Stimulated activated CD4-positive, alpha-beta T cell treated with anti-CD3 and anti-CD28 coated beads, Interleukin-2, amount 100 ng/mL, for 24 hours (primary cell): ENCODE data around the gene PIBF1.
"Not testable (repeated sequence)": the region's sequence is repeated elsewhere in the genome, so short reads cannot be mapped to it uniquely, and the experiment has no call there.

ENCODE experiments used
- DNase-seq, 2 donors: peaks; one replicate each; pipeline ENCODE4 v3.0.0-alpha.2; 2020

The PIBF1 gene, protein sequence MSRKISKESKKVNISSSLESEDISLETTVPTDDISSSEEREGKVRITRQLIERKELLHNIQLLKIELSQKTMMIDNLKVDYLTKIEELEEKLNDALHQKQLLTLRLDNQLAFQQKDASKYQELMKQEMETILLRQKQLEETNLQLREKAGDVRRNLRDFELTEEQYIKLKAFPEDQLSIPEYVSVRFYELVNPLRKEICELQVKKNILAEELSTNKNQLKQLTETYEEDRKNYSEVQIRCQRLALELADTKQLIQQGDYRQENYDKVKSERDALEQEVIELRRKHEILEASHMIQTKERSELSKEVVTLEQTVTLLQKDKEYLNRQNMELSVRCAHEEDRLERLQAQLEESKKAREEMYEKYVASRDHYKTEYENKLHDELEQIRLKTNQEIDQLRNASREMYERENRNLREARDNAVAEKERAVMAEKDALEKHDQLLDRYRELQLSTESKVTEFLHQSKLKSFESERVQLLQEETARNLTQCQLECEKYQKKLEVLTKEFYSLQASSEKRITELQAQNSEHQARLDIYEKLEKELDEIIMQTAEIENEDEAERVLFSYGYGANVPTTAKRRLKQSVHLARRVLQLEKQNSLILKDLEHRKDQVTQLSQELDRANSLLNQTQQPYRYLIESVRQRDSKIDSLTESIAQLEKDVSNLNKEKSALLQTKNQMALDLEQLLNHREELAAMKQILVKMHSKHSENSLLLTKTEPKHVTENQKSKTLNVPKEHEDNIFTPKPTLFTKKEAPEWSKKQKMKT

DNA sequence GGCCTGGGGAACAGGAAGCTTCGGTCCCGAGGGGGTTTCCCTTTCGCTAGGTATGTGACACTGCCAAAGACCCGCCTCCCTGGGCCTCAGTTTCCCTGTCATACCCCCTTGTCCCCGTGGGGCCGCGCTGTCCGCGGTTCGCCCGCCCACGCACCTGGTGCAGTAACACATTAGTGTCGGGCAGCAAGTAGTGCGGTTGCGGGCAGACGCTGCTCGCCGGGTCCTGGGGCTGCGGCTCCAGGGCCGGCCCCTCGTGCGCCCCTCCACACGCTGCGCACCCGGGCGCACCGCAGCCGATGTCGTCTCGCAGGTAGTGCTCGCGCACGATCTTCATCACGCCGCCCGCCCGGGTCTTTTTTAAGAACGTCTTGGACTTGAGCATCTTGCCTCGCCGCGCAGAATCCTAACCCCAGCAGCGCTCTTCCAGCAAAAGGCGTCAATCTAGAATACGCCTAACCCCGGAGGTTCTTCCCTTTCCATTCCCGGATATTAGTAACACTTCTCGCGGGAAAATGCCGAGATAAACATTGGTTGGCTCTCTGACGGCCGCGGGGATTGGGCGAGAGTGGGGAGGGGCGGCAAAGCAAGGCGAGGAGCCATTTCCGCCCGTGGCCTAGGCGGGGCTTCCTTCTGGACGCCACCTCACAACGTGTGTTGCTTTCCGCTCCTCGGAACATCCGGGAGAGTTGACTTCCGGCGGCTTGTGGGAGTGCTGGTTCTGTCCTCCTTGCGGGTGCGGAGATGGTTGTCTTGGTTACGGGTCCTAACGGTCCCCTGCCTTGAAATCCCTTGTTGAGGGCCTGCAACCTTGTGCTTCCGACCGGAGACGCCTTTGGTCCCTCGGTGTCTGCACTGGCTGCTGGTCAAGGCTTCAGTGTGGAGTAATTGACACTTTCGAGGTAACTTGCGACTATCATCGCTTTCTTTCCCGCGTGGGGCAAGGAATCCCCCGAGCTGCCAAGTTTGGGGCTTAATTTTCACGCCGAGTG lies at the start of gene PIBF1, which contains the start of gene DIS3:
Gene PIBF1, plus strand, starts transcription at position 683 of the 989 bp plus-strand sequence. CDS start 1,337 bp downstream, outside the sequence.
Gene DIS3, minus strand, starts transcription at position 450 of the 989 bp plus-strand sequence. Its CDS starts 68 bp downstream, at position 382.
- peak; percentile 95 to 98 for DNase-seq

DNA sequence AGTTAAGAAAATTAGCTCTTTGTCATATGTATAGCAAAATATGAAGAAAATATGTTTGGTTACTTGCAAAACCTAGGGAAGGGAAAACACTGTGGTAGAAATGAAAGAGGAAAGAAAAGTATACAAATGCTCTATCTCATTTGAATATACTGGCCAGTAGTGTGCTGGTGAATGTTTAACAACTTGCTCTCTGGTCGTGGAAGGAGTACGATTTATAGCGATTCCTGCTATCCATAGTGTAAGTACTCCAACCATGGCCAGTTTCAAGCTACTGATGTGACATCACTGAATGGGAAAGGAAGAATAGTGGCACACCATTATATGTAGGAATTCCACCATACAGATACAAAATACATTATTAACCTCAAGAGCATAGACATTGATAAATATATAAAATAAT lies 44.9 kb upstream of the PIBF1 start:
- DNase-seq = no peak

DNA sequence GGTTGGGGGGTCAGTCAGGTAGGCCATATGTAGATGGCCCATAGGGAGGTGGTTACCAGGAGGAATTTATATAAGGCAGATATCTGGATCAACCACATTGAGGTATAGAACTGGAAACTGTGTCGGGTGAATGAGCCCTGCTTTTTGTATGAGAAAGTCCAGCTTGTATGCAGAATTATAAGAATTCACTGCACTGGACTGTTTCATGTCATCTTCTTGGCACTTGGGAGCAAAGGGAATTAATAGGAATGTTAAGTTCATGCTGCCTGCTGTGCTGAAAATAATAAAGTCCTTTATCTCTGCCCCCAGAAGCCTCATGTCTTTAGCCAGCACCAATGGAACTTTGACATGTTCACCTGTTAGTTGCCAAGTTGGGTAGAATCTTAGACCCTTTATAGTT lies 41.9 kb upstream of the PIBF1 start:
- no peak for DNase-seq

DNA sequence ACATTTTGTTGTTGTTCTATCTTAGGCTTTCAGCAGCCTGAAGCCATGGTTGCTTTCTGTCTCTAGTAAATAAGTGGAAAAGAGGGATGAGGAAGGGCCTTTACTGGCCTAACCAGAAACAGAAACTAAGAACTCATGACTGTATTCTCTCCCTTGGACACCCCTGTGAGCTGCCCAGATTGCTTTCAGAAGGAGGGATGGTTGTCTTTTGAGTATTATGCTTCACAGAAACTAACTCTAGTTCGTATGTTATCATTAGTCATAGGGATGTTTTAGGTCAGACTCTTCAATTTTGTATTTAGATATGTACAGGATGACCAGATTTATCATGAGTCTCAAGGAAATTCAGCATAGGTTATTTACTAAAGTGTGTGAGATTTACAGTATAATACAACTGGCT lies 36.7 kb upstream of the PIBF1 start:
- no peak for DNase-seq

DNA sequence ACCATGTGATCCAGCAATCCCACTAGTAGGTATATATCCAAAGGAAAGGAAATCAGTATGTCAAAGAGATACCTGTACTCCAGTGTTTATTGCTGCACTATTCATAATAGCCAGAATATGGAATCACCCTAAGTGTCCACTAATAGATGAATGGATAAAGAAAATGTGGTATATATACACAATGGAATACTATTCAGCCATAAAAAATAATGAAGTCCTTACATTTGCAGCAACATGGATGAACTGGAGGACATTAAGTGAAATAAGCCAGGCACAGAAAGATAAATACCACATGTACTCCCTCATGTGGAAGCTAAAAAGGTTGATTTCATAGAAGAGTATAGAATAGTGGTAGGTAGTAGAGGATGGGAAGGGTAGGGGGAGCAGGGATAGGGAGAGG lies 30.7 kb upstream of the PIBF1 start:
- DNase-seq = no peak

DNA sequence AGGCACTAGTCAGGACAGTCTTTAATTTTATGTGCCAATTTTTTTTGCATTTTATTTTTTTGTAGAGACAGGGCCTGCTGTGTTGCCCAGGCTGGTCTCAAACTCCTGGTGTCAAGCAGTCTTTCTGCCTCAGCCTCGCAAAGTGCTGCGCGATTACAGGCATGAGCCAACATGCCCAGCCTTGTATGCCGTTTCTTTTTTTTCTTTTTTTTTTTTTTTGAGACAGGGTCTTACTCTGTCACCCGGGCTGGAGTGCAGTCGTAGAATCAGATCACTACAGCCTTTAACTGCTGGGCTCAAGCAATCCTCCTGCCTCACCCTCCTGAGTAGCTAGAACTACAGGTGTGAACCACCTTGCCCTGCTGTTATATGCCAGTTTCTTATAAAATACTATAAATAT lies 27.8 kb upstream of the PIBF1 start:
- DNase-seq = no peak

DNA sequence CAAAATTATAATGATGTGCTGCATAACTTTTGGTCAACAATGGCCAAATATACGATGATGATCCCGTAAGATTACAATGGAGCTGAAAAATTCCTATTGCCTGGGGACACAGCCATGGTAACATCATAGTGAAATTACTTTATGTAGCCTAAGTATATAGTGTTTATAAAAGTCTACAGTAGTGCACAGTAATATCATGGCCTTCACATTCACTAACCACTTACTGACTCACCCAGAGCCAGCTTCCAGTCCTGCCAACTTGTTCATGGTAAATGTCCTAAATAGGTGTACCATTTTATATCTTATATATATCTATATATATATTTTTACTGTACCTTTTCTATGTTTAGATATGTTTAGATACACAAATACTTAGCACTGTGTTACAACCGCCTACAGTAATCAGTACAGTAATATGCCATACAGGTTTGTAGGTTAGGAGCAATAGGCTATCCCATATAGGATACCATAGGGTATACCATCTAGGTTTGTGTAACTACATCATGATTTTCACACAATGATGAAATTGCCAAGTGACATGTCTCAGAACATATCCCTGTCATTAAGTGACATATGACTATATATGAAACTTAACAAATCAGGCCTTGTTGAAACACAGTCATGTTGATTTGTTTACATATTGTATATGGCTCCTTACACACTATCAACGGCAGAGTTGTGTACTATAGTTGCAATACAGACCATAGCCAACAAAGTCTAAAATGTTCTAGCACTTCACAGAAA lies 24.0 kb upstream of the PIBF1 start:
- no peak for DNase-seq

DNA sequence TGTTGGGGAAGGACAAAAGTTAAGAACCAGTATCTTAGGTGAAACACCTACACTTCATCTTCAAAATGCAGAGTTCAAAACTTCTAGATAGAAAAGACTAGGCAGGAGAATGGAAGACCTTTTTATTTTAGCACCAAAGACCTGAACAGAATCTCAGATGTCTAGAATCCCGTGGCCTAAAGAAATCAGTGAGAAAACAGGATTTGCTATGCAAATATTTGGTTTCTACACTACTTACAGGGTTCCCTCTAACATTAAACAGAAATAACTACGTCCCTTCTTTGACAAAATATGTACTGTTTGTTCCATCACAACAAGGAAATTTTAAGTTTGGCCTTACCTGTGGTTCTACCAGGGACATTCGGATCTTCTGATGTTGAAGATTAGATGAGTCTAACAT lies 21.7 kb upstream of the PIBF1 start:
- no peak for DNase-seq

DNA sequence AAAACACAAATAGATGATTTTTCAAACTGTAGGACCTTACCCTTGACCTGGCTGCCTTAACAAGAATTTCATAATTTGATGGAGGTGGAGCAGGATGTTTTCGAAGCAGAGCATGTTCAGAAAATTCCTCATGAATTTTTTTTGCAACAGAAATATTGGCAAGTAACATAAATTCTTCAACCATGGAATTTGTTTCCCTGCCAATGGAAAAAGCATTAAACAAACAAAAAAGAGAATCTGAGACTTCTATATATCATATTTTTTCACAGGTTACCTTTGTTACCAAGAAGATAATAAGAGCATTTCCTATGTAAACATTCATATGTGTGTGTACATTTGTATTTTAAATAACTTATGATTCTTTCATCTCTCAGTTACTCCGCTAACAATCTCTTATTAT lies 18.5 kb upstream of the PIBF1 start:
- DNase-seq = no peak

DNA sequence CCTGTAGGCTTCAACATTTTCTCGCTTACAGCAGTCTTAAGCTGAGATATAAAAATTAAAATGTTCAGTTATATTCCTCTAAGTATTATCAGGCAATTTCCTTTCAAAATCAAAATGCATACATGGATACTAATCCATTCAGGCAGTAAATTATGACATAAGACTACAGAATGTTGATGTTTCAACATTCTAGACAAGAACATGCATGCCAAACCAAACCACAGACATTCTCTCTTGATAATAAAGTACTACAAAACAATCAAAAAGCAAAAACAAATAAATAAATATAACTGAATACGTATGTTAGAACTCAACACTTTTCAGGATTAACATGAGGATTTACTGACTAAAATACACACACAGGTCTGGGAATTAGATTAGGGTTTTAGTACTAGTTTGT lies 7.9 kb upstream of the PIBF1 start:
- DNase-seq = no peak

DNA sequence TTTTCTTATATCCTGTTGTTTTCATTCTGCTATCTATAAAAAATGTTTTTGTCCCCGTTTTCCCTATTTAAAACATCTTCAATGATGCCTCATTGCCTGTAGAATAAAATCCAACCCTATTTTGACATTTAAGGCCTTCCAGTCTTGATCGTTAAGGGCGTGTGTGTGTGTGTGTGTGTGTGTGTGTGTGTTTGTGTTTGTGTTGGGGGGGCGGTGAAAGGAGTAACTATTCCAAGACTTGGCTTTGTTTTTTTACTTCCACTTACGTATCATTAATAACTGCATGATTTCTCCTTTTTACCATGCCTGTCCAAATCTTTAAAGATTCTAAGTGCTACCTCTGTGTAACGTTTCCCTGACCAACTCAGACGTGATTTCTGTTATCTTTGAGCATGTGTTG lies 784 bp downstream of the PIBF1 start:
- no peak for DNase-seq

DNA sequence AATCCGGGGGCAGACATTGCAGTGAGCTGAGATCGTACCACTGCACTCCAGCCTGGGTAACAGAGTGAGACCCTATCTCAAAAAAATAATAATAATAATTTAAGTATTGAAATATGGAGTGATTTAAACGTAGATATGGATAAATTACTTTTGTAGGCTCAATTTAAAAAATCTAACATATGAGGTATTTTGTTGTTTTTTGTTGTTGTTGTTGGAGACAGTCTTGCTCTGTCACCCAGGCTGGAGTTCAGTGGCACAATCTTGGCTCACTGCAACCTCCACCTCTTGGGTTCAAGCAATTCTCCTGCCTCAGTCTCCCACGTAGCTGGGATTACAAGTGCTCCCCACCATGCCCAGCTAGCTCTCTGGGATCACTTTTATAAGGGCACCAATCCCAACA lies 2.7 kb downstream of the PIBF1 start:
- DNase-seq = not testable (repeated sequence)

DNA sequence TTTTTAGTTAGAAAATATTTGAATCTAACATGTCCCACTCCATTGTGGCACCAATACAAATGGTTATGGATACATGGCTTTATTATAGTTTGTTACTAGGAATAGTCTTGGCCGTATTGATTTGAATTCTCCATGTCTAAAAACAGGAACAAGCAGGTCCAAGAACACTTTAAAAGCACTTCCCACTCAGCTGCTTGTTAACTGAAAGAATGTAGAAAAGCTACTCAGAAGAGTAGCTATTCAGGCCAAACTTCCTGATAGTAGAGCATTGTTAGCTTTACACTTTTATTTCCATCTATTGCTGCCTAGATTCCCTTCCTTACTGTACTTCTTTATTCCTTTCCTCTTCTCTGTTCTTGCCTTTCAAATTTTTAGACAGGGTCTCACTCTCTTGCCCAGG lies 6.9 kb downstream of the PIBF1 start:
- no peak for DNase-seq

DNA sequence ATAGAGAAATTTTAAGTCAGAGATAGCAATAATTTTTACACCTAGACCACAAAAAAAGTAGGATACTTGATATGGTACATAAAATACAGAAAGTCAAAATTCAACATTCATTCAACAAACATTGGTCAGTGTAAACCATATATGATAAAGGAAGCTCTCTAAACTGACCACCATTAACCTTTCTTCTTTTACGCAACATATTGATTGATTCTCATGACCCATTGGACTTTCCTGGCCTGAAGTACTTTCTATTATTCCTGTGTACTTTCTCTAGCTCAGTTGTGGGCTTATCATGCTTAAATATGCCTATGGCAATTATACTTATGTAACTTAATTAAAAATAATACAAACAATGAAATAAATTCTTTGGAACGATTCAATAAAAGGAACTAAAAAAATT lies 10.7 kb downstream of the PIBF1 start:
- no peak for DNase-seq

DNA sequence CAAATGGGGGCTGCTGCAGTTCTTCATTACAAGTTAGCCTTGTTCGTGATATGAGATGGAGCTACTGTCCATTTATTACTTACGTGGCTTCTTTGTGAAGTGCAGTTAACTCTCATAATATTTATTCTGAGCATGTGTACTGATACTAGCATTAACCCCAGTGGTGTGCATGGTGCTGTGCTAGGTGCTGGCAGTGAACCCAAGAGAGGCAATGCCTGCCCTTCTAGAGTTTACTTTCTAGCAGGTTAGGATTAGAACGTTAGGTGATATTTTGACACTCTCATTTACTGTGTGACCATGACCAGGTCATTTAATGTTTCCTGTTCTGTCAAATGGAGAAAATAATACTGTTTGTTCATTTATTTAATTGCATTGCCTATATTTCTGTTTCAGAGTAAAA lies 16.9 kb downstream of the PIBF1 start:
- no peak for DNase-seq

DNA sequence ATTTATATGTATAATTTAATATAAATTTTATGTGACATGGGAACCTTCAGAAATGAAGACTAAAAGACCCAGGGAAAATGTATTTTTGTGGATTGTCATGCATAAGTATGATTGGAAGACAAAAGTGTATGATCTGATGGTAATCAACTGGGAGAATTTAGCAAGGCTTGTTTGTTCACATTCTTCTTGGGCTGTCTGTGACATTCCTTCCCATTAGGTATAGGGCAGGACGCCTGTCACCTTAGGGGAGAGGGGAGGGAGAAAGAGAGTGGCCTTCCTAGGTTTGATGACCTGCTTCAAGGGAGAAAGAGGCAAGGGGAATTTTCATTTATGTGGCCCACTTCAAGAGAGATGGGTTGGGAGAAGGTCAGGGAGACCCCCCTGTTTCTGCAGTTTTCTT lies 22.4 kb downstream of the PIBF1 start:
- no peak for DNase-seq

DNA sequence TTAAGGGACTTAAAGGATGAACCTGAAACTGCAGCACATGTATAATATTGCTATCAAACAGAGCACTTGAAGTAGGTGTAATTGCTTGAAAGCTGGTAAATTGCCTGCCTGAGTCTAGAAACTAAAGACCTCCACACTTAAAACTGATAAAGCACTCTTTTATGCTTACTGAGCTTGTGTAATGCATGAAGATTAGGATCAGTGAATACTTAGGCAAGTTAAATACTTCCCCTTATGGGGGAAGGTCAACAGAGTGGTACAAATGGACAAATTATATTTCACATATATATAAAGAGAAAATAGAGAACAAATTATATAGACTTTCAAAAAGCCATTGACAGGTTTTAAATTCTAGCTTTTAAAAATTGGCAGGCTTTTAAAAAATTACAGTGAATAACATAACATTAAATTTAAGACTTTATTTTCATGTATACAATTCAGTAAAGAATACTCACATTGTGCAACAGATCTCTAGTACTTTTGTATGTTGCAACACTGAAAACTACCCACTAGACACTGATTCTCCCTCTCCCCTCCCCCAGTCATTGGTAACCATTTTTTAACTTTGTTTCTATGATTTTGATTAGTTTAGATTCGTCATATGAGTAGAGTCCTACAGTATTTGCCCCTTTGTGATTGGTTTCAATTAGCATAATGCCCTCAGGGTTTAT lies 23.9 kb downstream of the PIBF1 start:
- DNase-seq = no peak

DNA sequence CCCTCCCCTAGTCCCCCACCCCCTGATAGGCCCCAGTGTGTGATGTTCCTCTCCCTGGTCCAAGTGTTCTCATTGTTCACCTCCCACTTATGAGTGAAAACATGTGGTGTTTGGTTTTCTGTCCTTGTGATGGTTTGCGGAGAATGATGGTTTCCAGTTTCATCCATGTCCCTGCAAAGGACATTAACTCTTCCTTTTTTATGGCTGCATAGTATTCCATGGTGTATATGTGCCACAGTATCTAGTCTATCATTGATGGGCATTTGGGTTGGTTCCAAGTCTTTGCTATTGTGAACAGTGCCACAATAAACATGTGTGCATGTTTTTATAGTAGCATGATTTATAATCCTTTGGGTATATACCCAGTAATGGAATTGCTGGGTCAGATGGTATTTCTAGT lies 24.6 kb downstream of the PIBF1 start:
- not testable (repeated sequence) for DNase-seq

DNA sequence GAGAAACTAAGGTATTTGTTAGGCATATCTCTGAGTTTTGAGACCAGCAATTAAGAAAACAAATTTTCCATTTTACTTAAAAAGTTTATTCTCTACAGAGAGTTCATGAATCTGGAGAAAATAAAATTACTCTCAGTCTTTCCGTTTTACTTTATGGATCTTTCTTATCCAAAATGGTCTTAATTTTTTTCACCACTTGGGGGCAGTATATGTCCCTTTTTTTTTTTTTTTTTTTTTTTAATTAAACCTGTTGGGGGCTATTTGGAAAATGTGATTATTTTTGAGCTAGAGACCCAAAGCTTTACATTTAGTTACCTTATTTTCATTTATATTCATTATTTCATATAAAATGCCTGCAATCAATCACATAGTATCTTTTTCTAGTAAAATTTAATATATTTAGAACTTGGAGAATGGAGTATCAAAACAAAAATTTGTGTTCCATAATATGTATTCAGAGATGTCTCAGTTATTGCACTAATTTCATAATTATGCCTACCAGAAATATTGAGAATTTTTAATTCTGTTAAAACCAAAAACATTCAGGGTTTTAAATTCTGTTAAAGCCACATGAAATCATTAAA lies 27.1 kb downstream of the PIBF1 start:
- DNase-seq = no peak

DNA sequence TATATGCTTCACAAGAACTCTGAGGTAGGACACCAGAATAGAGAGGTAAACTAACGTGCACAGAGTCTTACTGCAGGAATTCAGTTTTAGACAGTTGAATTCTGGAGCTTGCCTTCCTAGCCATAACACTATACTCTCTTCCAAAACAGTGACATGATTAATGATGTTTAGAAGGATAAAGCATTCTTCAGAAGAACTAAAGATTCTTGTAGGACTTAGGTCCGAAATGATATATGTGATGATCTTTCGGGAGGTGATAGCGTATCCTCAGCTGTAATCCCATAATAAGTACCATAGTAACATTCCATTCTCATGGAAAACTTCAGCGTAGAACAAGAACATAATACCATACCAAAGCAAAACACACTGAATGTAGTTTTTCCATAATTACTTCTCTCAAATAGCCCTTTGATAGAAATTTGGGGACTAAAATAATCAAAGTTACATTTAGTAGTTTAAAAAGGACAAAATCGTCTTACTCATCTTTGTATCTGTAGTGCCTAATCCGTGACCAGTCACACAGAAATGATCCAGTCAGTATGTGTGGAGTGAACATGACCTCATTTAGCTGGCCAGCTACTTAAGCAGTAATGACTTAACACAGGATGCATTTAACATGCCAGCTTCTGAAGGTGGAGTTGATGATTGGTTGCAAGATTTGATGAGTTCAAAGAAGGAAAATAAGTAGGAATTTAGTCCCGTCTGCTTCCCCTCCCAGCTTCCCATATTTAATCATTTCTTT lies 38.4 kb downstream of the PIBF1 start:
- DNase-seq = no peak

DNA sequence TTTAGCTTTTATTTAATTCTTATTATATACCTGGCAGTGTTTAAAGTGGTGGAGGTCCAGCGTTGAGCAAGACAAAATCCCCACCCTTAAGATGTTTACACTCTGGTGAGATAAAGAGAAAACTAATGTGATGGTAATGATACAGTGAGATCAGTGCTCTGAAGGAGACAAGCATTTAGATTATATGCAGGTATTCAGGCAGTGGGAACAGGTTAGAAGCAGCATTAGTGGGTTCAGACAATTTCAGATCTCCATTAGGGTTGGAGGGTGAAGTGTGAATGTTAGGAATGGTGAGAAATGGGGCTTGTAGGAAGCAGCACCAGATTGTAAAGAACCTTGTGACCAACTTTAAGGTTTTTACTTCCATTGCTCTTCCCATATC lies 39.0 kb downstream of the PIBF1 start:
- DNase-seq = no peak
